Activated T-cell treated with anti-CD3 and anti-CD28 coated beads, Interleukin-2, amount 50 U/mL, for 1 hour (primary cell): ENCODE results near the gene YPEL4.

Source experiments
- DNase-seq: peaks from one replicate; pipeline ENCODE4 v3.0.0-alpha.2; 2020

Gene YPEL4

DNA sequence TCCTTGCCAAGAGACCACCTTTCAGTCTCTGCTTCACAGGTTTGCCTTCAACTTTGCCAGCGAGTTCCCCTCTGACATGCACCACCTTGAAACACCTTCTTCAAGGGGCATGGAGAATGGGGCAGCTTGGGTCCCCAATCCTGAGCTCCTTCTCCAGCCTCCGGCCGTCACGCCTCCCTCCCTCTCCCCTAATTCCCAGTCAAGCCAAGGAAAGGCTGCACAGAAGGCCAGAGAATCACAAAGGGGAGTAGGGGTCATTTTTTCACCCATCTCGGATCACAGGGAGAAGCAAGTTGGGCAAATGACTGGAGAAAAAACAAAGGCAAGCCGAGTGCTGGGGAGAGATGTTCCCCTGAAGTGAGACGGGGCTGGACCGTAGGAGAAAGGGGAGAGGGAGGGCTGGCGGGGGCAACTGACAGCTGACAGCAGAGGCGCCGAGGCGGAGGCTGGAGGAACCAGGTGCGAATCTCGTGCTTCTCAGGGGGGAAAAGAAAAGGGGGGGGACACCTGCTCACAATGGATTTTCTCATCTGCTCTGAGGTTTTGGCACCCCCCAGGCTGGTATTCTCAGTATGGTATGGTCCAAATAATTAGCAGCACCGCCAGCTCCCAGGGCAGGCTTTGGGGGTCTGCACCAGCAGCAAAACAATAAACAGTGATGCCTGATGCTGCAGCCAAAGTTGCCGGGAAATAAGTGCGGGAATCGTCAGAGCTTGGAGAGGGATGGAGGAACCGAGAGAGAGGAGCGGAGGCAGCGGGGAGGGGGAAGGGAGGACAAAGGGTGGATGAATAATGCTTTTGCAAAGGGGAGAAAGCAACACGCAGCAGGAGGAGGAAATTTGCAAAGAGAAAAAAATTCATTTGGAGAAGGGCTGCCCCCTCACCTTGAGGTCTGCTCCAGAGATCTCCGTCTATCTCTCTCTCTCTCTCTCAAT lies 644 bp downstream of the YPEL4 start:
- DNase-seq, result peak; percentile 41

GRCh38 chr11:57647960-57648800 lies 1.5 kb downstream of the YPEL4 start:
- no peak for DNase-seq

DNA sequence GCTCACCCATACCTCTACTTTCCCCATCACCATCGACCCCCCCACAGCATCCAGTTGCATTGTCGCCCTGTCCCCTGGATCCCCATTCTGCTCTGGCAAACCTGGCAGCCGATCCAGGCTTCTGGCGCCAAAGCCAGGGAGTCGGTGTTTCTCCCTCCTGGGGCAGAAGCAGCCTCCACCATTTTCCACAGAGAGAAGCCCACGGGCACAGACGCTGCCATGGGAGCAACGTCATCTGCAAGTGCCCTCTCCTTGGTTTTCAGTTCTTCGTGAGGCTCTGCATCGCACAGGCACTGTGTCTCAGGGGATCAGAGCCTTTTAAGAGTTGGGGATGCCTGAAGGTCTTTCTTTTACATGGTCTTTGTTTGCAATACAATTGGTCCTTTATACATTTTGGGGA lies 2.3 kb downstream of the YPEL4 start:
- no peak for DNase-seq

- DNase-seq, result no peak
Measured at GRCh38 chr11:57646799-57647303, 2.9 kb downstream of the YPEL4 start.

DNA sequence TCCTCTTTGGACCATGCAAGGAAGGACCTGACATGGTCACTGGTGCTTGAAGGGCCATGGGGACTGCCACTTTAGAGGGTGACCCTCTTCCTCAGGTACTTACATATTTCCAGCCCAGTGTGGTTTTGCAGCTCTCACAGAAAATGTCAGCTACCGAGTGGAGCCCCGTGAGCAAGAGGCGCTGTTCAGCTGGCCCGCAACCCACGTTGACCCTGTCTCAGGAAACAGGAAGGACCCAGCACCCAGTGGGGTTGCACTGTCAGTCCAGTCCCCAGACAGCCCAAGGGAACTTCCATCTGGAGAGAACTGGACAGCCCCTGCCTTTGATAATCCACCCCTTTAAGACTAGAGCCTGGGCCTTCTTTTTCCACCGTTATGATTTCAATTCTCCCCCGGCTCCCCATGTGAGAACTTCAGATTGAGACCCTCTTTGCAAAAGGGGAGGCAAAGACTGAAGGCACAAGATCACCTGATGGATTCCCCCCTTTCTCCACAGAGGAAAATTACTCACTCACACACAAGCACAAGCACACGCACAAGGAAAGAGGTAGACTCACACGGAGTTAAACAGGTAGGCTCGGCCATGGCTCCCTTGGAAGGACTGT lies 3.4 kb downstream of the YPEL4 start:
- DNase-seq, result no peak

- no peak for DNase-seq
Measured at GRCh38 chr11:57645689-57646085, 4.0 kb downstream of the YPEL4 start.

- peak; percentile 85 for DNase-seq
Measured at GRCh38 chr11:57644748-57645688, 4.7 kb downstream of the YPEL4 start.

- no peak for DNase-seq
Measured at GRCh38 chr11:57643802-57644201, 5.9 kb downstream of the YPEL4 start.

DNA sequence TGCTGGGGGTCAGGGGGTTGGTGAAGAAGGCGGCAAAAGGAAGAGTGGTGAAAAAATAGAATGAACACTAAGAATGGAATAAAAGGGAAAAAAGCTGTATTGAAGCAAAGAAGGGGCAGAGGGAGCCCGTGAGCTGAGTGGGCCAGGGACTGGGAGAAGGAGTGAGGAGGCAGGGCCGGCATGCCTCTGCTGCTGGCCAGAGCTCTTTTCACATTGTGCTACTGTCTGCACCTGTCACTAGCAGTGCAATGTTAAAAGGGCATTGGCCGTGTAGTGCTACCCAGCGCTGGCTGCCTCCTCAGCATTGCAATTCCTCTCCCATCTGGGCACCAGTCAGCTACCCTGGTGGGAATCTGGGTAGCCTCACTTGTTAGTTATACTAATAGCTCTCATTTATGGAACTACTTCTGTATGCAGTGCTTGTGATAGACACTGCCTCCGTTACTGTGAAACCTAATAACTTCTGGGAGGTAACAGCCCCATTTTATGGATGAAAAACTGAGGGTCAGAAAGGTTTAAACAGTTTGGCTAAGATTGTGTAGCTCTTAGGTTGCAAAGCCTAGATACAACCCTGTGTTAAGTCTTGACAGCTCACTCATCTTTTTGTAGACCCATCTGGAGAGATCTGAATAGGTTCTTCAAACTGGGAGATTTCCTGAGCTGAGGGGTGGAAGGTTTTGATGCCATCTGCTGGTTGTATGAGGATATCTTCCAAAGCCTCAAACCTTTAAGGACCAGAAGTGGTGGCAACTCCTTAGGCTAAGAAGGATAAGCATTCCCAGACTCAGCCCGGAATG lies 8.5 kb downstream of the YPEL4 start:
- DNase-seq, result no peak

DNA sequence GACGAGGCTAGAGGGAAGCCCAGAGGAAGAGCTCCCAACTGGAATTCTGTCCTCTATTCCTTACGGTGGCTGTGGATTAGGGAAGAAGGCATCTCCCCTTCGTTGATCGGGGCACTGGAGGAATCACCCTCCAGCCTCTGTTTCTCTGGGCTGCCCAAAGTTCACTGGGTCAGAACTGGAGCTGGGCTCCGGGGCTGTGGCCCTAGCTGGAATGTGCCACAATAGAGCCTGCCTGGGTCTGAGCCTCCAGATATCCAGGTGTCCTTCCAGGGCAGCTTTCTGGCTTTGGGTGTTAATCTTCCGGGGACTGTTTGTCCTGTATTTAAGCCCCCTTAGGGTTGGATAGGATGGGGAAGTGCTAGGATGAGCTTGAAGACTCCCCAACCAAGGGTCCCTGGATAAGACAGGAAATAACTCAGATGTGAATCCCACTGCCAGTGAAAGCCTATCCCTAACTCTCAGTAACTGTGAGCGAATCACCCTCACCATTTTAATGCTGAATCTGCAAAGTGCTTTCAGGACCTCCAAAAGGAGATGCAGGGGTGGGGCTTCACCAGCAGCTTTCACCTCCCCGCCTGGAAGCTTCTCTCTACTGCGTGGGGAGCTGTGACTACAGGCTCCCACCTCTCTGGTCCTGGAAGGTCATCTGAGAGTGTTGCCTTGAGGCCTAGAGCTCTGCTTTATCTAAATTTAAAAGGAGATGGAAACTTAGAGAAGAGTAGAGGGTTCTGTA lies 9.5 kb downstream of the YPEL4 start:
- DNase-seq, result no peak

DNA sequence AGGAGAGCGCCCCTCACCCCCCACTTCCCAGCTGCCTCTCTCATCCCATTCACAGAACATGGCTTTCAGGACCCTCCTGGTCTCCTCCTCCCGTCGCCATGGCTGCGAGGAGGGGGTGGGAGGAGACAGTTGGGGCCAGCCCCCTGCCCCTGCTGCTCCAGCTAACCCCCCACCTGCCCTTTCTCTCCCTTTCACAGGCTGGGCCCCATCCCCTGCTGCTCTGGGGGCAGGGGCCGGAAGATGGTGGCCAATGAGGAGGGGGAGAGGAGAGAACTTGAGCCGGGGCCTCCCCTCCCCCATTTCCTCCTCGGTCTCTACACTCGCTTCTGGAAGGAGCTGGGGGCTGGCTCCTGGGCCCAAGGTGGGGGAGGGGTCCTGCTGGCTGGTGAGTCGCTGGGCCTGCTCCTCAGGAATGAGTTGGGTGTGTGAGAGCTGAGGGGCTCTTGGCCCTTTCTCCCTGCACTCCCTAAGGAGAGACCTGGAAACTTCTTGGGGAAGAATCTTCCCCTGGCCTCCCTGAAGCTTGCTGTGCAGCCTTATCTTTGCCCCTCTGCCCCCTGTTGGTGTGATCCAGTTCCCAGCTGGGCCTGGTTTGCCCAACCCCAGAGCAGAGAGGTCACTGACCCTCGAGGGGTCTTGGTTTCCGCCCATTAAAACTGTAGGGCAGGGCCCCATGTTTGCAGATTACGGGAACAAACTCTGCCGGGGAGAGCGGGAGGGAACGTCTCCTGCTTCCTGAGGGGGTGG lies 10.2 kb downstream of the YPEL4 start:
- no peak for DNase-seq

- no peak for DNase-seq
Measured at GRCh38 chr11:57638811-57639320, 10.8 kb downstream of the YPEL4 start.

DNA sequence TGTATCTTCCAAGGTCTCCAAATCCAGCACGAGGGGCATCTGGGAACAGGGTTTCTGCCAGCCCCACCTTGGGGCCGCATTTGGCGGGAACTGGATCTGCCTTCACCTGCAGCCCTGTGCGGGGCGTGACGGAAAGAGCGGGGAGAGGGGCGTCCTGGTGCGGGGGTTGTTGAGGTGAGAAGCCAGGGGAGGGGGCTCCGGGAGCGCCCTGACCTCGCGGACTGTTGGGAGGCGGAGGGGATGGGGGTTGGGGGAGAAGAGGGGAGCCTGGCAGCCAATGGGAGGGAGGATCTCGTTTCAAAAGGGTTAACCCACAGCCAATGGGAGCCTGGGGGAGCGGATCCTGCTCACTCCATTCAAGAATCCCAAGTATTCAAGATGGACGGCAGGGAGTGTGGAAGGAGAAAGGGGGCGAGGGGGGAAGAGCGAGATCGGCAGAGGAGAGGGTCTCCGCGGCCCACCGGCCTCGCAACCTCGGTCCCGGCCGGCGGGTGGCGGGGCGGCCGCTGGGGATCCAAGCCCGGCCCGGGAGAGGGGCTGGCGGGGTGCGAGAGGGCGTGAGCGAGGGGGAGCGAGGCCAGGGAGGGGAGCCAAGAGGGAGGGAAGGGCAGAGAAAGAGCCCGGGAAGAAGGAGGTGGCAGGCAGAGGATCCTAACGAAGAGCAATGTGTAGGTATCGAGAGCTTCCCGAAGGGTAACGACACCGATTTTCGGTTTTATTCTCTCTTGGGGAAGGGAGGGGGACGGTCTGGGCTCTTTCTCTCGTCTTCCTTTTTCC lies 11.5 kb downstream of the YPEL4 start:
- DNase-seq, result no peak

- DNase-seq, result no peak
Measured at GRCh38 chr11:57637626-57638004, 12.1 kb downstream of the YPEL4 start.

DNA sequence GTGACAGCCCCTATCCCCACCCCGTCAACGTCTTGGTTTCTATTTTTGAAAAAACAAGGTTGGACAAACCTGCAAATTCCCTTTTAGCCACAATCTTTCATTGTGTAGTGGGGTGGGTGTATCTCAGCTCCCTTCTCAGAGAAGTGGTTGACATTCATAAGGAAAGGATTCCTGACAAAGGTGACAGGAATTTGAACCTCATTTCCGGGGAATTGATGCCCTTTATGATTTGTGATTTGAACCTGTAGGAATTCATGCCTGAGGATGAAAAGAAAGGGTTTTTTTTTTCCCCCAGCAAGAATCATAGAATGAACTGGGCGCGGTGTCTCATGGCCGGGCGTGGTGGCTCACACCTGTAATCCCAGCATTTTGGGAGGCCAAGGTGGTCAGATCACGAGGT lies 14.5 kb downstream of the YPEL4 start:
- DNase-seq, result no peak

DNA sequence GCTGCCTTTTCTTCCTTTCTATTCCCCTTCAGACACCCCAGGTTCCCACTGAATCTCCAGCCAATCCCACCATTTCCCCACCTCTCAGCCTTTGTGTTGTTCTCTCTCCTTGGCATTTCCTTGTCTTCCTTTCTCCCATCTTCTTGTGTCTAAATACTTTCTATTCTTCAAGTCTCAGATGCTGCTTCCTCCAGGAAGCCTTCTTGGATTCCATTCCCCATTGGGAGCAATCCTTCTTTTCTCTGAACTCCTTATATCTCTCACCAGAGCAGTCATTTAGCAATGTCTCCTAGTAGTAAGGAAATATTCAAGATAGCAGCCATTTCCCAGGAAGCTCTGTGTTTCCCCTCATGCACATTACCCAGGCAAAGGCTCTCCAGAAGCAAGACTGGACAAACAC lies 15.4 kb downstream of the YPEL4 start:
- DNase-seq, result no peak

DNA sequence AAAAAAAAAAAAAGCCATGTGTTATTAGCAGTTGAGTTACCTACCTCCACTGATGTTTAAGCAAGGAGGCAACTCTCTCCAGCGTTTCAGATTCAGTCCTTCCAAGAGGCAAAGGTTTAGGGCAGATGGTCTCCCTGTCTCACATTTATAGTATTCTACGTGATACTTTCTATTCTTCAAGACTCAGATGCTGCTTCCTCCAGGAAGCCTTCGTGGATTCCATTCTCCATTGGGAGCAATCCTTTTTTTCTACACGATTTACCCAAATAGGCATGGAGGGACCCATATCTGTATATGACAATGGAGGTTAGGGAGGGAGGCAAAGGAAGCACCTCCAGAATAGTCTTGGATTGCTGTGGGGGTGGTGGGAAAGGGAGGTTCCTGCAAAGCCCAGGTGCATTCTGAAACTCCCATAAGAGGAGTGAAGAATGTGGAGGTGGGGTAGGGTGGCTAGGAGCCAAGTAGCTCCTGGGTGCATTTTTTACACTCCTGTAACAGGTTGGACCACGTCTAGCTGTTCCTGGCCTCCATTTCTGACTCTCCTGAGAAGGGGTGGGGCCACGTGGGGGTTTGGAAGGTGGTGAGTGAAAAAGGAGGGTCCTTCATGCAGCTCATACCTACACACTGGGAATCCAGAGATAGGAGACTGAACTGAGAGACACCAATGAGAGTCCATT lies 16.2 kb downstream of the YPEL4 start:
- no peak for DNase-seq

- no peak for DNase-seq
Measured at GRCh38 chr11:57632116-57632515, 17.6 kb downstream of the YPEL4 start.
